ENCODE measurements around the gene KRTAP22-1.

Gene KRTAP22-1

DNA sequence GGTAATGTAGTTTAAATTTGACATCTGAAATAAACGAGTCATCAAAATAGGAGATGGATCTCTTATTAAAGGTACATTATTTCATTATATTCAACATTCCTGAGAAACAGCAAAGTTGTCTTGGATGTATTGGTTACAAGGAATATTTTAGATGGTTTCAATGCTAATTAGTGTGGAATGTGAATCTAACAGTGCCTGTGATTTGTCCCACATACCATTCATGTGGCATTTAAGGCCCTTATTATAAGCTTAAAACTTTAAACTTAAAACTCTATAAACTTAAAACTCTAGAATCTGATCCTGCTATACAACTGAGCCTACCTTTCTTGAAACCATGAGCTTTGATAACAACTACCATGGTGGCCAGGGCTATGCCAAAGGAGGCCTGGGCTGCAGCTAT, at the start of gene KRTAP22-1:
Gene KRTAP22-1 (plus strand): TSS at position 301 of the 400 bp plus-strand sequence.
- DNase-seq = no peak

GRCh38 chr21:30552782-30553181, 48.1 kb upstream of the KRTAP22-1 start:
- no peak for DNase-seq

DNA sequence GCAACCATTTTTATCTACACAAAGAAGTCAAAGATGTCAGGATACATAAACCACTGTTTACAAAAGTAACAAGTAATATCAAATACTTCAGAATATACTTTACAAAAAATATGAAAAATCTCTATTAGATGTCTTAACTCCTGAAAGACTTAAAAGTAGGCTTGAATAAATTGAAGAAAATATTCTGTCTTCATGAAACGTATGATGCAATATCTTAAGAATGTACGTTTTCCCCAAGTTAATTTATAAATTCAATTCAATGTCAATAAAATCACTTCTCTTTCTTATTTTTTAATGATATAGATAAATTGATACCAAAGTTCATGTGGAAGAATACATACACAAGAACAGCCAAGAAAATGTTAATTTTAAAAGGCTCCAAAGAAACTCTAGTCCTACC, 45.8 kb upstream of the KRTAP22-1 start:
- DNase-seq = no peak

DNA sequence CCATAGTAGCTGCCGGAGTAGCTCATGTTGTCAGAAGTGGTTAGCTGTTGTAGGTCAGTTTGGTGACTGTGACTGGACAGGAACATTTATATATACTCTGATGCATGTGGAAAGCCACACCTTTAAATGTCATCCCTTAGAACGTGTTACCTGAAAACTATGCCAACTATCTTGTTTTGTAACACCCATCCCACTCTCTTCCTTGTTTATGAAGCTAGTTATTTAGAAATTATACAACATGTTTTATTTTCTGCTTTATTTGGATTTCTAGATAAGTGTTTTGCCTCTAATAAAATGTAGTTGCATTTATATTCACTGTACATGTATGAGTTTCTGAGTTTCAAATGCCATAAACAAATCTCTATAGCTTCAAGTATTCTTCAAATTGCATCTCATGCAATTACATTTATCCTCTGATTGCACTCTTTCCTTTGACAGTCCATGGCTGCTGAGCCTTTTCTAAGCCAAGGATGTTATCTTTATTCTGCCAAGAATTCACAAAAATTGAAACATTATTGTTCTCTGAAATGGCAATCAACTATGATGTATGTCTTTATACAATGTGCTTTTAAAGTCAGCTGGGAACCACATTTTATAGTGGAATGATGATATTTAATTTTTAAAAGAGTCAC, 39.5 kb upstream of the KRTAP22-1 start, which contains the start of gene KRTAP19-7:
Gene KRTAP19-7 (minus strand): TSS at position 51 of the 632 bp plus-strand sequence. CDS start 25 bp downstream, at position 26.
- DNase-seq = no peak

GRCh38 chr21:30561957-30562356, 38.9 kb upstream of the KRTAP22-1 start:
- DNase-seq = no peak

- no peak for DNase-seq
These were observed 37.8 kb upstream of the KRTAP22-1 start for GRCh38 chr21:30563072-30563471.

- DNase-seq = no peak
These were observed 37.3 kb upstream of the KRTAP22-1 start for GRCh38 chr21:30563630-30564029.

DNA sequence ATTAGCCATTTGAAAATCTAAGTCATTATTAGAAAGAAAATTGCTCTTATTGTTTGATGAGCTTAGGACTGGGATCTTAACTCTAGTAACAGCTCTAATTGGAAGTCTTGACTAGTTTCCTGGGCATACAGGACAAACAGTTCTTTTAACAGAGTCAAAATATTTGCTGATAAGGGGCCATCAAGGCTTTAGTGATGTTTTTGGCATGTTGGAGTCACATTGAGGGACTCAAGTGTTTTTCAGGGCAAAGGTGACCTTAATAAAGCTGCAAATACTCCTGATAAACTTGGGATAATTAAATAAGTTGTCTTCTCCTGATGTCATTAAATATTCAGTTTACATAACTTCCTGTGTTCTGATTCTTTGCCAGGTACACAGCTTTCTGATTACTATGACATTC, 33.3 kb upstream of the KRTAP22-1 start:
- DNase-seq = no peak

DNA sequence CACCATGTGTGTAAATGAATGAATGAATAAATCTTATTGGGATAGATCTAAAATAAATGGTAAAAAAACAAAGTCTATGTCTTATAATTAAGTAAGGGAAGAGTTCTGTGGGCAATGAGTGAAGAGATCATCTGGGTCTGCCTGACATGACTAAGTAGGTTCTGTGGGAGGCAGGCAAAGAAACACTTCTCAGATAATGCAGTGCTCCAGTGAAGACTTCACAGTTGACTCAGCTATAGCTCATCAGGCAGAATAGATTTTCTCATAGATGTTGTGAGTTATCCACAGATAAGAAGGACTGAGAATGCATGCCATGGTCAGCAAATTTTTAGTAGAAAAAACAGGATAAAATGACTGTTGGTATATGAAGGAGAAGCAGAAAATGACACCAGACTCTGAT, 23.1 kb upstream of the KRTAP22-1 start:
- DNase-seq = no peak

- DNase-seq = peak in 1 of 2 experiments; percentile 67
These were observed 21.5 kb upstream of the KRTAP22-1 start for GRCh38 chr21:30579346-30579745.

GRCh38 chr21:30580132-30580531, 20.8 kb upstream of the KRTAP22-1 start:
- DNase-seq = peak in 1 of 2 experiments; percentile 18

- no peak for DNase-seq
These were observed 18.0 kb upstream of the KRTAP22-1 start for GRCh38 chr21:30582870-30583269.

DNA sequence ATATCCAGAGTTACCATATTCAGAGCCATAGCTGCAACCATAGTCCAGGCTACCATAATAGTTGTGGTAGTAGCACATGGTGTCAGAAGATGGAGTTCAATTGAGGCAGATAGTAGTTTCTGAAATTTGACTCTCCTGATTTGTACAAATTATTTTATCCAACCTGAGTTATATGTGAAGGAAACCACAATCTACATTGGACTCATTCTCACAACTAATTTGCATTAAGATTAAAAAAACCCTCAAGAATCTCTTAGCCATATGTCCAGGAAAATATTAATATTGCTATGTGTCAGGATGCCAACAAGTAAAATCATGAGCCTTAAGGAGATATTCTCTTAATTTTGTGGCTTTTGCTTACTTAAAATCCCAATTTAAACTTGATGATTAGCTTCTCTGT, 10.6 kb upstream of the KRTAP22-1 start, which contains the start of gene KRTAP22-2:
Gene KRTAP22-2 (minus strand): TSS at position 101 of the 400 bp plus-strand sequence.
- no peak for DNase-seq

GRCh38 chr21:30592140-30592539, 8.7 kb upstream of the KRTAP22-1 start, which contains the start of gene KRTAP6-3:
KRTAP6-3 (plus strand) TSS chr21:30592440; CDS start chr21:30592446, 6 bp downstream.
- no peak for DNase-seq

DNA sequence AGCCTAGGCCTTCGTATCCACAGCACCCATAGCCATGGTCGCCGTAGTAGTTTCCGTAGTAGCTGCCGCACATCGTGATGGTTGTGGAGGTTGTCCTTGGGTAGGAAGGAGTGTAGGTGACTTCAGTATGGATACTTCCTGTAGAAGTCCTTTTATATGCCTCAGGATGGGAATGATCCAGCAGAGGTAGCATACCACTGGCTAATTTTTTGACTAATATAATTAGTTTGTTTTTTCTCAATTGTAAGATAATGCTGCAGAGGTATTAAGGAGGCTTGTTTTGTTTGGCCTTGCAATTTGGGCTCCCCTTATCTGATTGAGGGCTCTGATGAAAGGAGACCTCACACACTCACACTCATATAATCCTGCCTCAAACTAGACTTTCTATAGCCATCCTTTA, 2.1 kb upstream of the KRTAP22-1 start, which contains the start of gene KRTAP6-2:
Gene KRTAP6-2 (minus strand): TSS at position 101 of the 400 bp plus-strand sequence. CDS start 28 bp downstream, at position 73.
- no peak for DNase-seq

DNA sequence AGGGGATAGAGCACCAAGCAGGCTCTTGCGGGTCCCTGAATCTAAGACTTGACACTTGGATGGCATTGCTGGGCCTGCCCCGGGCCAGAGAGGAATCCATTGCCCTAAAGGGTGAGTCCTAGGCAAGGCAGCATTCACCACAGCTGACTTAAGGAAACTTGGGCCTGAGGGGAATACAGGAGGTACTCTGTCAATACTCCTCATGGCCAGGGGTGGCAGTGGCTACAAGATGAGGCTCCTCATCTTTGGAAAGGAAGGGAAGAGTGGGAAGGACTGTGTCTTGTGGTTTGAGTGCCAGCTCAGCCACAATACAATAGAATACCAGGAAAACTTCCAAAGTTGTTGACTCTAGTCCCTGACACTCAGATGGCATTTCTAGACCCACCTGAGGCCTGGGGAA, 5.1 kb downstream of the KRTAP22-1 start:
- DNase-seq = no peak

DNA sequence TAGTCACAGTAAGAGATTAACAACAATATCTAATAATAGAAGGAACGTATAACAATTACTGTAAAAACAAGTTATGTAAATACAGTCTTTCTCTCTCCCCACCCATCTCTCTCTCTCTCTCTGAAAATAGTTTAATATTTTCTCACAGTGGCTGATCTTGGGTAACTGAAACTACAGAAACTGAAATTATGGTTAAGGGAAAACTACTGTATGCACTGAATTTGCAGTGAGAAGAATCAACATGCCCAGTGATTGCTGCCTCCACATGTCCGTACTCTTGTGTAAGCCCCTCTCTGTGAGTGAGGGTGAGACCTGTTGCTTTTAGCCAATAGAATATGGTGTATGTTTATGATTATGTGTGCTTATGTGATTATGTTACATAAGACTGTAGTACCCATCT, 11.2 kb downstream of the KRTAP22-1 start:
- DNase-seq = no peak

DNA sequence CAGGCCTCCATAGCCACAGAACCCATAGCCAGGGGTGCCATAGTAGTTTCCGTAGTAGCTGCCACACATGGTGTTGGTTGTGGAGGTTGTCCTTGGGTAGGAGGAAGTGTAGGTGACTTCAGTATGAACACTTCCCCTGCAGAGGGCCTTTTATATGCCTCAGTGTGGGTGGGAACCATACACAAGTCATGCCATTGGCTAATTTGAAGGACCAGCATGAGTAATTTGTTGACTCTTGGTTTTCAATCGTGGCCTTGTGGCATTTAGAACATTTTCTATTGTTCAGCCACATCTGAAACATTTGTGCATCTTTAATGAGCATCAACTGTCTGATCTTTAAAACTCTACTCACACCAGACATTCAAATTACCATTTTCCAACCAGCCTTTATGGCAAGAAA, 12.9 kb downstream of the KRTAP22-1 start, which contains the start of gene KRTAP6-1:
Gene KRTAP6-1 (minus strand): TSS at position 95 of the 400 bp plus-strand sequence. CDS start 26 bp downstream, at position 69.
- DNase-seq = no peak

DNA sequence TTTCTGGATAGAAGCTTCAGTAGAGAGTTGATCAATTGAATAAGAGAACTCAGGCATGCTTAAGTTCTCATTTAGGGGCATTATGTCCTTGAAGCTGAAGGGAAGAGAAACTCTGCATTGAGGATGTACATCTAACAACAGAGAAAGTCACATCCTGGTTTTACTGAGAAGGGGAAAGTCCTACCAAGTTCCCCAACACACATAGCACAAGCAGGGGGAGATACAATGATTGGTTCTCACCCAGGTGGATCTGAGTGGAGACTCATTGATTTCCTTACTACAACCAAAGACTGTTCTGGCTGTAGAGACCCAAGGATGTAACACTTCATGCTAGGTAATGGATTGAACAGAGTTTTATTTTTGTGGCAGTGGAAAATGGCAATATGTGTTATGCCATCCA, 14.3 kb downstream of the KRTAP22-1 start:
- DNase-seq = no peak

DNA sequence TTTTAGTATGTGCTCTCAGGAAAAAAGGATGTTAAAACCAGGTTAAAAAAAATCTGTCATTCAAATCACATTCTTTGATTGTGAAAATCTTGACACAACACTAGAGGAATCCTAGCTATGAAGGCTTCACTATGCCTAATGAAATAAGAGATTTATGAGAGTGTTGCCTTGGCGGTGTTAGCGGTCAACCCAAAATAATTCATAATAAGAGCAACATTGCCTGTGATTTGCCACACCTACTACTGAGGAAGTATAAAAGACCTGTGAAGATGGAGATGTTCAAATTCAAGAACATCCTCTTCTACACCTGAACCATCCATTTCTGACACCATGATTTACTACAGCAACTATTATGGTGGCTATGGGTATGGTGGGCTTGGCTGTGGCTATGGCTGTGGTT, 15.2 kb downstream of the KRTAP22-1 start, which contains the start of gene KRTAP20-1:
Gene KRTAP20-1 (plus strand): TSS at position 301 of the 400 bp plus-strand sequence. CDS start 30 bp downstream, at position 331.
- DNase-seq = no peak

GRCh38 chr21:30620080-30620479, 19.2 kb downstream of the KRTAP22-1 start:
- no peak for DNase-seq

- DNase-seq = no peak
These were observed 19.6 kb downstream of the KRTAP22-1 start, which contains the start of gene KRTAP20-4 for GRCh38 chr21:30620522-30620921. KRTAP20-4 (plus strand) TSS chr21:30620627.

- DNase-seq = no peak
These were observed 22.5 kb downstream of the KRTAP22-1 start for GRCh38 chr21:30623362-30623761.

DNA sequence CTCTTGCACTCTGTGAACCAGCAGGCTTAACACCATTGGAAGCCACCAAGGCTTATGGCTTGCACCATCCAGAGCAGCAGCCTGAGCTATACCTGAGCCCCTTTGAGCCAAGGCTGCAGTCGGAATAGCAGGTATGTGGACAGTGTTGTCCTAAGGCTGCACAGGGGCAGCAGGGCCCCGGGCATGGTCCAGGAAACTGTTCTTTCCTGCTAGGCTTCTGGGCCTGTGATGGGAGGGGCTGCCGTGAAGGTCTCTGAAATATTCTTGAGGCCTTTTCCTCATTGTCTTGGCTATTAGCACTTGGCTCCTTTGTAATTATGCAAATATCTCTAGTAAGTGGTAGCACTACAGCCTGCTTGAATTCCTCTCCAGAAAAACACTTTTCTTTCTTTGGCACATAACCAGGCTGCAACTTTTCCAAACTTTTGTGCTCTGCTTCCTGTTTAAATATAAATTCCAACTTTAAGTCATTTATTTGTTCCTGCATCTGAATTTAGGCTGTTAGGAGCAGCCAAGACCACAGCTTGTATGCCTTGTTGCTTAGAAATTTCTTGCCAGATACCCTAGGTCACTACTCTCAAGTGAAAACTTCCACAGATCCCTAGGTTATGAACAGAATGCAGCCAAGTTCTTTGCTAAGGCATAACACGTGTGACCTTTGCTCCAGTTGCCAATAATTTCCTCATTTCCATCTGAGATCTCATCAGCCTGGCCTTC, 24.7 kb downstream of the KRTAP22-1 start:
- no peak for DNase-seq

Measured in cerebellar nuclear complex (tissue), 1 donor.